ENCODE data around the gene ZNF644.

GRCh38 chr1:91011726-91012125 is 10.1 kb downstream of the ZNF644 start:
- TF ChIP-seq CTCF (IDR thresholded peaks at IDR 0.05; ENCODE audit: low read length), result no peak
- TF ChIP-seq EZH2 (IDR thresholded peaks at IDR 0.05; ENCODE audit: borderline replicate concordance, low read length), result no peak
